Measurements from ENCODE around the gene TCF12.

DNA sequence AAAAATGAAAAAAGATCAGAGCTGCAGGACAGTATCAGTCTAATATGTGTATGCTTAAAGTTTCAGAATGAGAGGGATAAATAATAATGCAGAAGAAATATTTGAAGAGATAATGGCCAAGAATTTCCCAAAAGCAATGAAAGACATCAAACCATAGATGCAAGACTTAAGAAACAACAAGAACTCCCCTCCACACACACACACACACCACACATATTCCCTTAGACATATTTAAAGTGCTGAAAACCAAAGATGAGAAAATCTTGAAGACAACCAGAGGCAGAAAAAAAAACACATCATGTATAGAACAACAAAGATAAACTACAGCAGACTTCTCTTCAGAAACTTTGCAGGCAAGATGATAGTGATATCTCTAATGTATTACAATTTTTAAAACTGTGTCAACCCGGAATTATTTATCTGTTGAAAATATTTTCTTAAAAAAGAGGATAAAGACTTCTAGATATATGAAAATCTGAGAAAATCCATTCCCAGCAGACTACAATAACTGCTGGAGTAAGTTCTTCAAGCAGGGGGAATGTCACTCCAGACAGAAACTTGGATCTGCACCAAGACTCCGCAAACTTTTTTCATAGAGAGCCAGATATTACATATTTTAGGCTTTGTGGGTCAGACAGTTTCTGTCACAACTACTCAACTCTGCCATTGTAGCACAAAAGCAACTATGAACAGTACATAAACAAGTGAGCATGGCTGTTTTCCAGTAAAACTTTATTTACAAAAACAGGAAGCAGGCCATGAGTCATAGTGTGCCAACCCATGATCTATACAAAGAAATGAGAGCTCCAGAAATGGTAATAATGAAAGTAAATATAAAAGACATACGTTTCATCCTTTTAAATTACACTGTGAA, 234.5 kb downstream of the TCF12 start:
- TF ChIP-seq, protein P1, sequence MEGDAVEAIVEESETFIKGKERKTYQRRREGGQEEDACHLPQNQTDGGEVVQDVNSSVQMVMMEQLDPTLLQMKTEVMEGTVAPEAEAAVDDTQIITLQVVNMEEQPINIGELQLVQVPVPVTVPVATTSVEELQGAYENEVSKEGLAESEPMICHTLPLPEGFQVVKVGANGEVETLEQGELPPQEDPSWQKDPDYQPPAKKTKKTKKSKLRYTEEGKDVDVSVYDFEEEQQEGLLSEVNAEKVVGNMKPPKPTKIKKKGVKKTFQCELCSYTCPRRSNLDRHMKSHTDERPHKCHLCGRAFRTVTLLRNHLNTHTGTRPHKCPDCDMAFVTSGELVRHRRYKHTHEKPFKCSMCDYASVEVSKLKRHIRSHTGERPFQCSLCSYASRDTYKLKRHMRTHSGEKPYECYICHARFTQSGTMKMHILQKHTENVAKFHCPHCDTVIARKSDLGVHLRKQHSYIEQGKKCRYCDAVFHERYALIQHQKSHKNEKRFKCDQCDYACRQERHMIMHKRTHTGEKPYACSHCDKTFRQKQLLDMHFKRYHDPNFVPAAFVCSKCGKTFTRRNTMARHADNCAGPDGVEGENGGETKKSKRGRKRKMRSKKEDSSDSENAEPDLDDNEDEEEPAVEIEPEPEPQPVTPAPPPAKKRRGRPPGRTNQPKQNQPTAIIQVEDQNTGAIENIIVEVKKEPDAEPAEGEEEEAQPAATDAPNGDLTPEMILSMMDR (IDR thresholded peaks at IDR 0.05; ENCODE audit: insufficient read depth, low read length), result no peak
- TF ChIP-seq POLR2AphosphoS5 (IDR thresholded peaks at IDR 0.05; ENCODE audit: low read depth), result no peak
- TF ChIP-seq SPI1 (IDR thresholded peaks at IDR 0.05; ENCODE audit: borderline replicate concordance, low read depth), result no peak

Measured in HL-60 (cell line).